ENCODE results near the gene NEK6.

NEK6 gene

DNA sequence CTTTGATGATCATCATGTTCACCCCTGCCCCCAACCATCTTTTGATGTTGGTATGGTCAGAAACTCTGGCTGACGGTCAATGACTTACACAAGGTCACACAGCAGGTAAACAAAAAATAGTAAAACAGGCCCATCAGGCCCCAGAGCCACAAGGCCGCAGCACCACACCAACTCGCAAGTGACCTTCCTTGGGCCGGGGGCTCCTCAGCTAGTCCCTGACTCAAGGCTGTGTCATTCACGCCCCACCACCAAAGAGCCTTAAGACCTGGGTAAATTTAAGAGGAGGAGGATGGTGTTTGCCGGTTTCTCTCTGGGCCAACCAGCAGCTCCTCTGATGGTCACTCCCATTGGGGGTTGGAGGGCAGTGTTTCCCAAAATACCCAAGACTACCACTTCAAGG lies 101.7 kb downstream of the NEK6 start:
- DNase-seq, result no peak

DNA sequence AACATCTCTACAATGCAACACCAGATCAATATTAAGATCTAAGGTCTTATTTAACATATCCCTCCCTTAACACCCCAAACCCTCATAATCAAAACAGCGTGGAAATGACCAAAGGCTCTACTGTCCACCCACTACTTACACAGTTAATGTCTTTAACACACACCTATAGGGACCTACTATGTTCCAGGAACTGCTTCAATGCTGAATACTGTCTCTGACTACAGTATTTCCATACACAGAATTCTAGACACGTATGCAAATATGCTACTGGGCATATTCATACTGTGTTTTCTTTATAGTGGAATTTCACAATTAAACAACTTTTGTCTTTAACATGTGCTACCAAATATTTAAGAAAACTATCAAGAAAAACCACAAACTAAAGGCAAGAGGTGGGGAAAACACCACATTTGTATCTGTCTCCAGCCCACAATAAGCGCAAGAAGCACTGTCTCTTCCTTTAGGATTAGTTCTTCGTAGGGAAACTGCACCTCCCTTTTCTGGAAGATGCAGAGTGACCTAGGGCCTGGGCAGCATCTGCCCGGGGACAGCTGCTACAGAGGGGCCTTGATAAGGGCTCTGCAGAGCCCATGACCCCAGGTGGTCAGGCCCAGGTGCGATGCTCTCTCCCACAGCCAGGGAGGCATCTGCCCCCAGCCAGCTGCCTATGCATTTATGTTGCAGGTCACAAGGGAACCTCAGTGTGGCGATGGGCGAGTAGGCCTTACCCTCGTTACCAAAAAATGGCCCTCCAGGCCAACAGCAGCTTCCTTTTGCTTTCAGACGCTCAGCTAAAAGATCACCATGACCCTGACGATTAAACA lies 102.3 kb downstream of the NEK6 start:
- DNase-seq, result no peak

- no peak for DNase-seq
Observed at GRCh38 chr9:124361128-124361527, 103.4 kb downstream of the NEK6 start.

DNA sequence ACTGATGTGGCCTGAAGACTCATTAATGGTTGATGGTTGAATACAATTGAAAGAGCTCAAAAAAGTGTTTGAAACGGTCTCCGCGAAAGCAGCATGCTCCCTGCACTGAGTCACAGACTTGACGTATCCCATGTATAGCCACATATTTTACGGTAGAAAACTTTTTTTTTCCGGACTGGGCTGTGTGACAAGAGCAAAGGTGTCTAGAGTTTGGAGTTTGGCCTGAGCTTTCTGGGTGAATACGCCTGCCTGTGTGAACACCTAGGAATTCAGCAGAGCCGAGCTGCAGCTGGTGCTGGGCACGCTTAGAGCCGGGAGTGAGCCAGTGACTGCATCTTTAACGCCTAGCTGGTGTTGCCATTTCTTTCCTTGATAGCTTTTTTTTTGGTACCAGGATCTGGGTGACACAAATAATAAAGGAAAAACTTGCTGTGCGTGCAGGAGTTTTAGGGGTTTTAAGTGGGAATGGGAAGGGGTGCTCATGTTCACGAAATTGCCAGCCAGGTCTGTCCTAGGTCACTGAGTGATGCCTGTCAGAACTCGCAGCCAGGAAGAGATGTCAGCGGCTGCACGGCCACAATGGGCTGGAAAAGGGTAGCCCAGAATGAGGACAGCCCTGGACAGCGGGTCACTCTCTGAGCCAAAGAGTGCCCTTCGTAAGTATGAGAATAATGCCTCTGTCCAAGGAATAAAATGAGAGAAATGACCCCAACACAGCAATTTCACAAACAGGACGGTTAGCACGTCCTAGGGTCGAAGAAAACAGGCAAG lies 105.8 kb downstream of the NEK6 start:
- no peak for DNase-seq

- DNase-seq, result no peak
Observed at GRCh38 chr9:124364141-124364540, 106.4 kb downstream of the NEK6 start.

DNA sequence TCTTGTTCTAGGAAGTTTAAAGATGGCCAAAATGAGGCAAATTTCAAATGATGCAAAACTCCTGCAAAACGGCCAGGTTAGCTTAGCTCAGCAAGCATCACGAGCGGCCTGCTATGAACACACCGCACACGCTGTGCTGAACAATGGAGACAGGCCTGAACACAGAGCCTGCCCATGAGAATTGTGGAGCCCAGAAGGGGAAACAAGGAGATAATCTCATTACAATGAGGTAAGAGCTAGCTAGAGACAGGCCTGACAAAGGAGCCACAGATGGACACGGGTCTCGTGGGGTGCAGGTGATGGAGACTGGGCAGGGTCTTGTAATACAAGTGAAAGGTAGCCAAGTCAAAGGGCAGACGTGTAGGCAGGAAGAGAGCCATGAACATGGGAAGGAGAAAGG lies 107.3 kb downstream of the NEK6 start:
- DNase-seq, result no peak

DNA sequence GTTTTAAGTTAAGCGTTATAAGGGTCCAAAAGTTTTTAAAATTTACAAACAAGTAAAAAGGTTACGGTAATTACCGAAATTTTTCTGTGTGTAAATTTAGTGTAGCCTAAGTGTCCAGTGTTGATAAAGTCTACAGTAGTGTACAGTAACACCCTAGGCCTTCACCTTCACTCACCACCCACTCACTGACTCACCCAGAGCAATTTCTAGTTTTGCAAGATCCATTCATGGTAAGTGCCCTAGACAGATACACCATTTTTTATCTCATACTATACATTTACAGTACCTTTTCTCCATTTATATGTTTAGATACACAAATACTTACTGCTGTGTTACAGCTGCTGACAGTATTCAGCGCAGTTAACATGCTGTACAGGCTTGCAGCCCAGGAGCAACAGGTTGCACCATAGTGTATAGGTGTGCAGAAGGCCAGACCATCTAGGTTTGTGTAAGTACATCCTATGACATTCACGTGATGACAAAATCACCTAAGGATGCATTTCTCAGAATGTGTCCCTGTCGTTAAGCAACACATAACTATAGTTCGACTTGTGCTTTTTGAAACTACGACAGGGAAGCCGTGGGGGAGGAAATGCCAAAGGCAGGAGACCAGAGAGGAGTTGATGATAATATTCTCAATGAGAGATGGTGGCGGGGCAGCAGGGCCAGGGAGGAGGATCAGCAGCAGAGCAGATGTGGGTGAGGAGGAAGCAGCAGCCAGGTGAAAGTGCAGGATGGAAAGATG lies 108.9 kb downstream of the NEK6 start:
- no peak for DNase-seq

DNA sequence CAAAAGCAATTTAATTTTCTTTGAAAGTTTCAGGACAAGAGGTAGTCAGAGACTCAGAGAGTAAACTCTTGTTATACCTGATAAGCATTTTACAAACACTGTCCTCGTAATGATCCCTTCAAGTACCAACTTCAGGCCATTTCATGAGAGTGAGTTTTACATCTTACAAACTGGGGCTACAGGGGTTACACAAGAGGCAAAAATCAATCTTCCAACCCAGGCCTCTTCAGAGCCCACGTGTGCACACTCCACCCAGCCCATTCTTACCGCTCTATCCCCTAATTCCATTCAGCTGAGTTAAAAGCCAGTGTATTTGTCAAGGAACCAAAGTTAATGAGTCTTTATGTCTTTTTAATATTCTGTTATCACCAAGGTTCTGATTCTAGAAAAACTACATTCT lies 110.9 kb downstream of the NEK6 start:
- DNase-seq, result no peak

GRCh38 chr9:124369231-124369797 lies 111.6 kb downstream of the NEK6 start:
- no peak for DNase-seq

DNA sequence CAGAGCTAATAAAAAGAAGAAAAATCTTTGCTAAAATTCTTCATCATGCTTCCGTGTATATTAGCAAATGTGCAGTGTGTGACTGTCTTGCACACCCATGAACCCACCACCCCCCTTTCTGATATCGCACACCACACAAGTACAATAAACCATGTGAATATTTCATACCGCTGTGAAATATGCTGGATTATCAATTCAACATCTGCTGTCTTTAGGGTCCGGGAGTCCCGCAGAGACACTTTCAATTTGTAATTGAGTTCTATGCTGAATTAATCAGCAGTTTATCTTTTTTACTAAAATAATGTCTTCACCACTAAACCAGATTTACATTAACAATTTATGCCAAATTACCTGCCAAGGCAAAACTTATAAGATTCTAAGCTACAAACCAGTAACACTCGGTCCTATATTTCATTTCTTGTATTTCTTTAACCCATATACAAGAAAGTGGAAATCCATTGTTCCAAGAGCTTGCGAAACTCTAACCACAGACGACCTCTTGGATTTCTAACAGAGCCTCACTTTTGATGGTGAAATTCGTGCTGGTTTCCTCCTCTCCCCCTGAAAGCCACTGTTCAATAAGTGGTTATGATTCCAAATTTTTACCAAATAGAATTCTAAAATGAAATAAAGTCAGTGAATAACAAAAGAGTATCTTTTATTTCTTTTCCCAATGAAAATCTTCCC lies 113.3 kb downstream of the NEK6 start:
- no peak for DNase-seq

GRCh38 chr9:124372038-124372437 lies 114.3 kb downstream of the NEK6 start:
- DNase-seq, result no peak

- no peak for DNase-seq
Observed at GRCh38 chr9:124373386-124373785, 115.6 kb downstream of the NEK6 start.

DNA sequence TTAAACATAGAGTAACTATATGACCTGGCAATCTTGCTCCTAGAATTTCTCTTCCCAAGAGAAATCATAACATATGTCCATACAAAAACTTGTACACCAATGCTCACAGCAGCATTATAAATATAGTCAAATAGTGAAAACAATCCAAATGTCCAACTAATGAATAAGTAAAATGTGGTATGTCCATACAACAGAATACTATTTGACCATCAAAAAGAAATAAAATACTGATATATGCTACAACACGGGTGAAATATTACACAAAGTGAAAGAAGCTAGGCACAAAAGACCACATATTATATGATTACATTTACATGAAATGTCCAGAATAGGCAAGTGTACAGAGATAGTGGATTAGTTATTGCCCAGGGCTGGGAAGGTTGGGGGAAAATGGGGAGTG lies 116.1 kb downstream of the NEK6 start:
- DNase-seq, result no peak

- no peak for DNase-seq
Observed at GRCh38 chr9:124375726-124376125, 118.0 kb downstream of the NEK6 start.

DNA sequence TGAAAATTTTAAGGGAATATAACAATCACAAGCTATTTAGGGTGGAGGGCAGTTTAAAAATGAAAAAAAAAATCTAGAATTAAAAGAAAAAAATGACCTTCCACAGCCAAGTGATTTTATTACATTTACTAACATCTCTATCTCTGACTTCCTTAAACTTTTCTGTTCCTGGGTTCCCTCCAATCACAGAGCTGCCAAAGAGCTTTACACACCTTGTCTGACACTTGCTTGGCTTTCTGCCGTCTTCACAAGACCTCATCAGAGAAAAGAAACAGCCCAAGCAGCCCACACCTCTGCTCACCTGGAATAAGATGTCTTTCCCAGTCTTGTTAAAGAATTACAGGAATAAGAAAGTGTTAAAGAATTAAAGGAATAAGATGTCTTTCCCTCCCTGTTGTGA lies 118.6 kb downstream of the NEK6 start:
- no peak for DNase-seq

- no peak for DNase-seq
Observed at GRCh38 chr9:124377551-124378406, 120.0 kb downstream of the NEK6 start.

GRCh38 chr9:124381170-124381945 lies 123.6 kb downstream of the NEK6 start:
- DNase-seq, result no peak

DNA sequence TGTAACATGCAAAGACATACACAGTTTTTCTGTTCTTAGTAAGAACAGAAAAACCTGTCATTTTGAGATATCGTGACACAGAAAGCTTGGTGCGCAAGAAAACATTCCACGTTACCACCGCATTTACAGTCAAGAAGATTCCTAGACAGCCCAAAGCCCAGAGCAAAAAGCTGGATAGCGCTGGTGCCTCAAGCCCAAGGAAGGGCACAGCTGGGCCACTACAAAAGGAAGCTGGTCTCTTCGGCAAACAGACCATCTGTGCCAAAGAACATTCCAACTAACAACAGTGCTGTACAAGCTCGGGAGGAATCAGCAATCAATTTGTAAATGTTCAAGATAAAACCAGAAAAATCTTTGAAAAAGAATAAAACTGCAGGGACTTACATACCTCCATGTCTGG lies 126.5 kb downstream of the NEK6 start:
- no peak for DNase-seq

DNA sequence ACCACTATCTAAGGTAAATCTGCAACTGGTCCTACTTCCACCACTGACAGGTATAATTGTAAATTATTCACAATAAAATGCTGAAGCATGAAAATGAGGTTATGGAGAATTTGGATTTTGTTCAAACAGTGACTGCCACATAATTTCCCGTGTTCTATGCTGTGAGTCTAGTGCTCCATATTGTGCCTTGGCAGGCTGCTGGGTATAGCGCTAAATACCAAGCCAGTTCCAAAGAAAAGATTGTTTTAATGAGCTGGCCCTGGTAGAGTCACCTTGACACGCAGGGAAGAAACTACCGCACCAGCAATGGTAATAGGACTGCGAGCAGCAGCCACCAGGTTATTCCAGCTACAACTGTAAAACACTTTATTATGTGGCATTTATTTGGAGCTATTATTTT lies 127.1 kb downstream of the NEK6 start:
- DNase-seq, result no peak

GRCh38 chr9:124385623-124386022 lies 127.9 kb downstream of the NEK6 start:
- DNase-seq, result no peak

GRCh38 chr9:124386201-124386600 lies 128.5 kb downstream of the NEK6 start:
- no peak for DNase-seq

Measured in CD4-positive, alpha-beta T cell treated with Interleukin-12 subunit alpha and Interleukin-12 subunit beta, for 1 hour (primary cell).